ENCODE results near the gene PCBP2. TPM values are rescaled to one million over a fixed set of nuclear protein-coding genes. Genes with fewer than 3 reads are reported as not detected.
"Not testable (repeated sequence)": the region's sequence is repeated elsewhere in the genome, so short reads cannot be mapped to it uniquely, and the experiment has no call there.

PCBP2 gene
- total RNA-seq, 2 experiments from 2014 or later: 209 to 1,015 TPM

GRCh38 chr12:53480491-53481442, 28.9 kb downstream of the PCBP2 start:
- ChIA-PET CTCF (ENCODE audit: unreplicated experiment) (no interaction called here), POLR2A (interaction anchor here (0.9 to 1.3 kb wide), 6 partner anchors 11 to 33 kb away, joined by 3 to 5 read pairs (median 3); partner anchors contain the start of gene TARBP2)
- no peak overlapping the region for H3K4me3 ChIP-seq (ENCODE audit: low read depth, low read length, poor library complexity, severe bottlenecking)
- H3K9me2 ChIP-seq (ENCODE audit: insufficient read depth, low read length): no peaks in the 10 kb centered on the region
- no peak for TF ChIP-seq EZH2phosphoT487 (IDR thresholded peaks at IDR 0.05; ENCODE audit: borderline replicate concordance, low read depth, low read length)
- no peak for TF ChIP-seq CTCF (conservative IDR thresholded peaks at IDR 0.05; ENCODE audit: low read length)
- no peaks in the 10 kb centered on the region for H3K4me1 ChIP-seq (ENCODE audit: insufficient read depth, low read length, poor library complexity, severe bottlenecking)
- no peaks in the 10 kb centered on the region for H3K9me3 ChIP-seq (ENCODE audit: low read length)
- no peak overlapping the region for H3K27ac ChIP-seq (ENCODE audit: low read depth, low read length, poor library complexity, severe bottlenecking)
- no peak overlapping the region for H2AFZ ChIP-seq (ENCODE audit: low read length)
- H4K20me1 ChIP-seq (ENCODE audit: insufficient read depth, low read length): peaks cover 13% of the 10 kb centered on the region
- peaks cover 22% of the 10 kb centered on the region for H3K79me2 ChIP-seq (ENCODE audit: insufficient read depth, low read depth, low read length)
- DNase-seq (ENCODE audit: low spot score): no peak
- BruUV-seq (replicated peaks): no TSS peak
- H3K36me3 ChIP-seq (ENCODE audit: insufficient read depth, low read length): peaks cover 99% of the 10 kb centered on the region
- intact Hi-C loops (cut with micrococcal nuclease; ENCODE audit: unreplicated experiment): no loop called here
- H3K4me2 ChIP-seq (ENCODE audit: low read length): no peak overlapping the region

DNA sequence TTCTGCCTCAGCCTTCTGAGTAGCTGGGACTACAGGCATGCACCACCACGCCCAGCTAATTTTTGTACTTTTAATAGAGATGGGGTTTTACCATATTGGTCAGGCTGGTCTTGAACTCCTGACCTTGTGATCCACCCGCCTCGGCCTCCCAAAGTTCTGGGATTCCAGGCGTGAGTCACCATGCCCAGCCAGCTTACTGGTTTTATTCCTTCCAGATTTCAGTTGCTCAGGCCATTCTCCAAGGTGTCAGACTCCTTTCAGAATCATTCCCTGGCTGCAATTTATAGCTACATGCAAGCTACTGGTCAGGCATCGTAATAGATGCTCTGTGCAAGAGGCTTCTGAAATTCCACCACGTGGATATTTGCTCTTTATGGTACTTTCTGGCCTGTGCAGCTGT, 29.6 kb downstream of the PCBP2 start:
- H3K4me3 ChIP-seq (ENCODE audit: low read depth, low read length, poor library complexity, severe bottlenecking); BruUV-seq (replicated peaks); H2AFZ ChIP-seq (ENCODE audit: low read length); H3K4me1 ChIP-seq (ENCODE audit: insufficient read depth, low read length, poor library complexity, severe bottlenecking); H3K9me2 ChIP-seq (ENCODE audit: insufficient read depth, low read length); H3K9me3 ChIP-seq (ENCODE audit: low read length); intact Hi-C loops (cut with micrococcal nuclease; ENCODE audit: unreplicated experiment); H3K27ac ChIP-seq (ENCODE audit: low read depth, low read length, poor library complexity, severe bottlenecking); H3K4me2 ChIP-seq (ENCODE audit: low read length); DNase-seq (ENCODE audit: low spot score); H4K20me1 ChIP-seq (ENCODE audit: insufficient read depth, low read length): not testable (repeated sequence)
- POLR2A ChIA-PET: interaction anchor here (0.7 to 1.3 kb wide), 7 partner anchors 10 to 190 kb away, joined by 3 to 9 read pairs (median 3); partner anchors contain the start of gene TARBP2
- peaks cover 15% of the 10 kb centered on the region for H3K79me2 ChIP-seq (ENCODE audit: insufficient read depth, low read depth, low read length)
- H3K36me3 ChIP-seq (ENCODE audit: insufficient read depth, low read length): peaks cover 99% of the 10 kb centered on the region
- CTCF ChIA-PET (ENCODE audit: unreplicated experiment): interaction anchor here (0.6 to 1.1 kb wide), 2 partner anchors 23 to 129 kb away, joined by 3 read pairs; no protein-coding TSS in a partner anchor

- peak; percentile 58 for DNase-seq (ENCODE audit: low spot score)
- ChIA-PET POLR2A (interaction anchor here (0.6 to 1.3 kb wide), 10 partner anchors 10 to 189 kb away, joined by 3 to 9 read pairs (median 4); partner anchors contain the start of genes AAAS and TARBP2), CTCF (ENCODE audit: unreplicated experiment) (interaction anchor here (0.6 to 1.1 kb wide), 2 partner anchors 22 to 130 kb away, joined by 3 read pairs; no protein-coding TSS in a partner anchor)
- no peak overlapping the region for H3K27ac ChIP-seq (ENCODE audit: low read depth, low read length, poor library complexity, severe bottlenecking)
- intact Hi-C loops (cut with micrococcal nuclease; ENCODE audit: unreplicated experiment): no loop called here
- TF ChIP-seq CTCF (conservative IDR thresholded peaks at IDR 0.05; ENCODE audit: low read length): peak; percentile 68
- TF ChIP-seq EZH2phosphoT487 (IDR thresholded peaks at IDR 0.05; ENCODE audit: borderline replicate concordance, low read depth, low read length): no peak
- BruUV-seq (replicated peaks): no TSS peak
- H3K79me2 ChIP-seq (ENCODE audit: insufficient read depth, low read depth, low read length): peaks cover 9% of the 10 kb centered on the region; the same call in 1 of the 2 replicates
- no peak overlapping the region for H3K4me3 ChIP-seq (ENCODE audit: low read depth, low read length, poor library complexity, severe bottlenecking)
- no peaks in the 10 kb centered on the region for H3K4me1 ChIP-seq (ENCODE audit: insufficient read depth, low read length, poor library complexity, severe bottlenecking)
- no peak overlapping the region for H3K4me2 ChIP-seq (ENCODE audit: low read length)
- peaks cover 4% of the 10 kb centered on the region; the same call in 1 of the 2 replicates for H4K20me1 ChIP-seq (ENCODE audit: insufficient read depth, low read length)
- no peaks in the 10 kb centered on the region for H3K9me3 ChIP-seq (ENCODE audit: low read length)
- no peak overlapping the region for H2AFZ ChIP-seq (ENCODE audit: low read length)
- H3K36me3 ChIP-seq (ENCODE audit: insufficient read depth, low read length): peaks cover 99% of the 10 kb centered on the region
- H3K9me2 ChIP-seq (ENCODE audit: insufficient read depth, low read length): no peaks in the 10 kb centered on the region
These were observed 30.2 kb downstream of the PCBP2 start for GRCh38 chr12:53481939-53482586.

Data from OCI-LY7 (cell line).